ENCODE results near the gene TSHZ2. TPM values are rescaled to one million over a fixed set of nuclear protein-coding genes. Genes with fewer than 3 reads are reported as not detected.
A peak's percentile ranks its signal among the peaks of the same experiment; 100 is the strongest.

TSHZ2 gene
- total RNA-seq, 4 donors from 2014 or later: 35.6 to 83.5 (median 48.8) TPM

DNA sequence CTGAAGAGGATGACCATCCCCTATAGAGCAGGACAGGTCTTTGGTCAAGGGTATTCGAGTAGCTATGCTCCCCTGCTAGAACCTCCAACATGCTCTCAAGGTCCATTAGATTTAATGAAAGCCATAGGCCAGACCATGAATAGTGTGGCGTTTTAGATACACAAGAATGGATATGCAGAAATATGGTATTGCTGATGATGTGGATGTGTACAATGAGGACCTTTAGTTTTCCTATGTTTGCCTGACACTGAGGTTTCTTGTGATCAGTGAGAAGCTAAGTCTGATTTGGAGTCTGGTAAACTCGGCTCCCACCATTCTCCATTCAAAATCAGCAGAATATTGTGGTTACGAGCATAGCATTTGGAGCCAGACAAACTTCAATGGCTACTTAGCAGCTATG, 125.6 kb downstream of the TSHZ2 start:
- DNase-seq (ENCODE audit: low spot score) (no peak), ATAC-seq (ENCODE audit: low FRiP score) (no peak)
- TF ChIP-seq CTCF (IDR thresholded peaks at IDR 0.05): no peak

DNA sequence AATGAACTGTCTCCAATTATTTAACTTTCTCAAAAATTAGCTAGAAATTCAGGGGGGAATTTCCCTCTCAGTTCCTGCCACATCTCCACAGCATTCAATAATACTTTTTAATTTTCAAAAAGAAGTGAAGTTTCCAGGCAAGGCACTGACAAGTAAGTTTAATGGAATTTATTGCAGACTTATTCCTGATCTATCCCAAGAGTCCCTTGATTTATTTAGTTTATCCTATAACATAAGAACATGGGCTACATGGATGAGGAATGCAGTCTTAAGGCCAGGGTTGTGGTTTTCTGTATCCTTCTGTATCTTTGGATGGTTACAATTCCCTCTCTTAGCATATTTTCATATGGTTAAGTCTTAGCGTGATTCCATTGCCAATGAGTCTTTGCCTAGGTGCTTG, 126.5 kb downstream of the TSHZ2 start:
- DNase-seq (ENCODE audit: low spot score) (no peak), ATAC-seq (ENCODE audit: low FRiP score) (no peak)
- TF ChIP-seq CTCF (IDR thresholded peaks at IDR 0.05): no peak

- no peak for ATAC-seq (ENCODE audit: low FRiP score)
- no peak for TF ChIP-seq CTCF (IDR thresholded peaks at IDR 0.05)
Observed at GRCh38 chr20:53099856-53100255, 127.7 kb downstream of the TSHZ2 start.

DNA sequence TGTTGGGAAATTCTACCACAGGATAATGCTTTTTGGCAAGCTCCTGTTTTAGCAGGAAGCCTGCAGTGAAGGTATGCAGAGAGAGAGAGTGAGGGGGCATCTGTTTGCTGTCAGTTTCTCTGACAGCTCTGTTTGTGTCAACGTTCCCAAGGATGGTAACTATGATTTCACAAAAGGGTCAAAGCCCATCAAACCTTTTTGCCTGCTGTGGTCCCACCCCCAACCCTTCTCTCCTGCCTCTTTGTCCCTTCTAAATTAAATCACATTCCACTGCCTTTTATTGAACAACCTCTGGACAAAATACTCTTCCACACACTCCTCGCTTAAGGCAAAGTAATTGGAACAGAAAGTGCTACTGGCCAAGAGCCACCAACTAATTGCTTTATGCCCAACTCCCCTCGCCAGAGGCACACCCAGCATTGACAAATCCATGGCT, 128.3 kb downstream of the TSHZ2 start:
- no peak for DNase-seq (ENCODE audit: low spot score)
- TF ChIP-seq CTCF (IDR thresholded peaks at IDR 0.05): no peak
- ATAC-seq (ENCODE audit: low FRiP score): peak; percentile 55

More at GRCh38 chr20:53099856-53100255, 127.7 kb downstream of the TSHZ2 start:
- DNase-seq (ENCODE audit: low spot score): no peak

- ATAC-seq (ENCODE audit: low FRiP score) (no peak), DNase-seq (ENCODE audit: low spot score) (no peak)
- no peak for TF ChIP-seq CTCF (IDR thresholded peaks at IDR 0.05)
Observed at GRCh38 chr20:53101992-53102760, 130.0 kb downstream of the TSHZ2 start.

- no peak for TF ChIP-seq CTCF (IDR thresholded peaks at IDR 0.05)
- ATAC-seq (ENCODE audit: low FRiP score) (no peak), DNase-seq (ENCODE audit: low spot score) (no peak)
Observed at GRCh38 chr20:53103124-53103523, 131.0 kb downstream of the TSHZ2 start.

DNA sequence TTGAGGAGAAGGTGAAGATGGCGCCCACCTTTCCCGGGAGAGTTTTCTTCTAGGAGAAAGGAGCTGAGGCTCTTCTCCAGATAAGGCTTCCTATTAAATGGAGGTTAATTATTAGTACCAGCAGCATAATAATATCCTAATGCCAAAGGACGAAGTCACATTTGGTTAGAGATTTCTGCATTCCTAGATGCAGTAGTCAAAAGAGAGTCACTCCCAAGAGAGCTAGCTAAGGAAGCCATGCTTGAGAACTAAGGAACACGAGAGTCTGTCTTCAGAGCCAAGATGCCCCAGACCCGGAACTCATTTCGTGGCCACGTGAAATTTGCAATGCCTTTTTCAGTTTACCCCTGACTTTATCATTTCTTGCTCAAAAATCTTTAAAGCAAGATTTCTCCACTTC, 132.7 kb downstream of the TSHZ2 start:
- TF ChIP-seq CTCF (IDR thresholded peaks at IDR 0.05): no peak
- ATAC-seq (ENCODE audit: low FRiP score): no peak
- no peak for DNase-seq (ENCODE audit: low spot score)
